PC-3 (cell line): ENCODE results near the gene S100A7A.

Source experiments
- CTCF ChIP-seq: fragments of 300-600 bp; sonication (generic); conservative IDR thresholded peaks from 2 replicates; pipeline ENCODE4 v1.5.1; 2017; ENCODE audit warnings: antibody characterized with exemption, low read depth, mild to moderate bottlenecking, low read length
- EZH2 ChIP-seq: fragments of 300-600 bp; sonication (generic); IDR thresholded peaks from one replicate; pipeline ENCODE4 v1.6.1; 2017; ENCODE audit warnings: antibody characterized with exemption, mild to moderate bottlenecking, low read length; ENCODE audit not compliant: unreplicated experiment
- EZH2phosphoT487 ChIP-seq: fragments of 300-600 bp; sonication (generic); IDR thresholded peaks from 2 replicates; pipeline ENCODE4 v1.6.1; 2018; ENCODE audit warnings: mild to moderate bottlenecking, antibody characterized with exemption, low read length, borderline replicate concordance

DNA sequence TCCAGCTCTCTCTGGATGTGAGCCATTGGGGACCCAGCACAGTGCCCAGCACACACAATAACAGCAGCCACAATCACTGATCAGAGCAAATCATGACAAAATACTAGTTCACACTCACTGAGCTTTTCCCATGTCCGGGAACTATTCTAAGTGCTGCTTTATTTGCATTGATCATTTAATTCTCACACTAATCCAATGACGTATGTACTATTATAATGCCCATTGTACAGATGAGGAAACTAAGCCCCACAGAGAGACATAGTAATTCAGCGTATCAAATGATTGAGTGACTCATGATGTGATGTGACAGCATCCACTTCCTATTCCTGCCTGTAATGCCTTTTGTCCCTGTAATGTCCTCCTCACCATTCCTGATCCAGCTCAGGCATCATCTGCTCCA, 23.5 kb upstream of the S100A7A start:
- TF ChIP-seq CTCF (no peak), EZH2 (no peak), EZH2phosphoT487 (no peak)
